Colonic mucosa (tissue), 4 donors: ENCODE data around the gene BAZ2A. TPM values are rescaled to one million over a fixed set of nuclear protein-coding genes. Genes with fewer than 3 reads are reported as not detected.

Source experiments
- DNase-seq: peaks from one replicate; pipeline ENCODE4 v3.0.0-alpha.2; 2020
- H3K27ac ChIP-seq: fragments of 200-600 bp; one replicate; pipeline ENCODE4 v1.8.0; 2021
- H3K27me3 ChIP-seq: fragments of 200-600 bp; one replicate; pipeline ENCODE4 v1.8.0; 2021
- H3K36me3 ChIP-seq: fragments of 200-600 bp; one replicate; pipeline ENCODE4 v1.8.0; 2021
- H3K4me1 ChIP-seq: fragments of 200-600 bp; one replicate; pipeline ENCODE4 v1.8.0; 2021; ENCODE audit warnings: mild to moderate bottlenecking
- H3K4me3 ChIP-seq: fragments of 200-600 bp; one replicate; pipeline ENCODE4 v1.8.0; 2021
- H3K9ac ChIP-seq, 2 donors: one replicate each; pipeline ENCODE4 v1.7.0; 2013; ENCODE audit warnings: control low read depth in 2 of 2, low read depth in 2 of 2, low read length in 2 of 2
- H3K9me3 ChIP-seq: fragments of 200-600 bp; one replicate; pipeline ENCODE4 v1.8.0; 2021
- intact Hi-C: fragments of 100-400 bp; cut with DNase I; formaldehyde crosslinking; loops from one replicate; pipeline ENCODE4 v1.14.1; 2022
- total RNA-seq, 2 donors: library from RNA; stranded (reverse); fragmentation: NEBNext Ultra II Directional in 1 of 2; extraction: Animal tissue kit (Norgen Biotek cat#: 25700) in 1 of 2; gene quantifications; one replicate each; pipeline ENCODE4 v1.2.1, GENCODE V29; 2021
- TF ChIP-seq, protein P1 (sequence below): fragments of 200-600 bp; IDR thresholded peaks from one replicate; pipeline ENCODE4 v1.8.0; 2022; ENCODE audit warnings: antibody characterized with exemption, mild to moderate bottlenecking
- donor health status: healthy.
- donor health status: DM: no; HTN: no; CAD: no.
- donor health status: DM: no; HTN: no; CAD: no.

The BAZ2A gene
- total RNA-seq, 2 donors from 2014 or later: 85.8 to 99.2 TPM

DNA sequence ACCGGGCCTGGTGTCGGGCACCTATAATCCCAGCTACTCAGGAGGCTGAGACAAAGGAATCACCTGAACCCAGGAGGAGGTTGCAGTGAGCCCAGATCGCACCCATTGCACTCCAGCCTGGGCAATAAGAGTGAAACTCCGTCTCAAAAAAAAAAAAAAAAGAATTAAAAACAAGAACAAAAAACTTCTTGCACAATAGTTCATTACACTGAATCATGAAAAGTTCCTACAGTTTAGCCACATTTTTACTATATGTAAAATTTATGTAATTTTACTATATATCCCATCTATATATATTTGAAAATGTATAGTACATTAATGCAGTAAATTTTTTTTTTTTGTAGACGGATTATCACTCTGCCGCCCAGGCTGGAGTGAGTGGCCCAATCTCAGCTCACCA lies 11.1 kb upstream of the BAZ2A start:
- TF ChIP-seq, protein P1, sequence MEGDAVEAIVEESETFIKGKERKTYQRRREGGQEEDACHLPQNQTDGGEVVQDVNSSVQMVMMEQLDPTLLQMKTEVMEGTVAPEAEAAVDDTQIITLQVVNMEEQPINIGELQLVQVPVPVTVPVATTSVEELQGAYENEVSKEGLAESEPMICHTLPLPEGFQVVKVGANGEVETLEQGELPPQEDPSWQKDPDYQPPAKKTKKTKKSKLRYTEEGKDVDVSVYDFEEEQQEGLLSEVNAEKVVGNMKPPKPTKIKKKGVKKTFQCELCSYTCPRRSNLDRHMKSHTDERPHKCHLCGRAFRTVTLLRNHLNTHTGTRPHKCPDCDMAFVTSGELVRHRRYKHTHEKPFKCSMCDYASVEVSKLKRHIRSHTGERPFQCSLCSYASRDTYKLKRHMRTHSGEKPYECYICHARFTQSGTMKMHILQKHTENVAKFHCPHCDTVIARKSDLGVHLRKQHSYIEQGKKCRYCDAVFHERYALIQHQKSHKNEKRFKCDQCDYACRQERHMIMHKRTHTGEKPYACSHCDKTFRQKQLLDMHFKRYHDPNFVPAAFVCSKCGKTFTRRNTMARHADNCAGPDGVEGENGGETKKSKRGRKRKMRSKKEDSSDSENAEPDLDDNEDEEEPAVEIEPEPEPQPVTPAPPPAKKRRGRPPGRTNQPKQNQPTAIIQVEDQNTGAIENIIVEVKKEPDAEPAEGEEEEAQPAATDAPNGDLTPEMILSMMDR: no peak
- Histone ChIP-seq H3K4me3 (no peak overlapping the region), H3K36me3 (peaks cover 22% of the 10 kb centered on the region), H3K27me3 (no peaks in the 10 kb centered on the region), H3K27ac (no peak overlapping the region), H3K4me1 (peaks cover 5% of the 10 kb centered on the region), H3K9me3 (no peaks in the 10 kb centered on the region), H3K9ac (no peak overlapping the region)
- intact Hi-C loops: loop anchor here (10.0 kb wide), 1 partner anchor 84 kb away; the partner anchor contains the start of gene NACA
- no peak for DNase-seq

DNA sequence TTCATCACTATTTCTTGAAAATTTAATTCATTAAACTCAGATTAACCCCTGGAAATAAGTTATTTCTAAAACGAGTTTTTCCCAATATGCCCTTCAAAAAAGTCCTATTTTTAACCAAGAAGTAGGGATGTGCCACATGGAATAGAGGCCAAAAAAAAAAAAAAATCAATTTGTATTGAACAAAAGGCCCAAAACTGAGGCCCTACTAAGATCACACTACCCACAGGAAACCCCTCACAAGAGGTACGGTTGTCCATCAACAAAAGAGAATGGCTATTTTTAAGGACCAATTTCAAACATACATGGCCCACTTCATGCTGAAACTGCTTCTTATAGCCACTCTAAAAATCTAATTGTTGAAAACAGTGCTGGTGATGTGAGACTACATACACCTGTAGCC lies 7.5 kb upstream of the BAZ2A start:
- Histone ChIP-seq H3K9me3 (no peaks in the 10 kb centered on the region), H3K4me1 (peaks cover 11% of the 10 kb centered on the region), H3K4me3 (no peak overlapping the region), H3K27ac (peak overlapping the region; percentile 99), H3K9ac (peak overlapping the region in 1 of 2 donors; percentile 85), H3K27me3 (no peaks in the 10 kb centered on the region), H3K36me3 (peaks cover 22% of the 10 kb centered on the region)
- DNase-seq: no peak
- TF ChIP-seq, protein P1: no peak
- intact Hi-C loops: loop anchor here (5.0 kb wide), 1 partner anchor 50 kb away; the partner anchor contains the start of gene PTGES3

DNA sequence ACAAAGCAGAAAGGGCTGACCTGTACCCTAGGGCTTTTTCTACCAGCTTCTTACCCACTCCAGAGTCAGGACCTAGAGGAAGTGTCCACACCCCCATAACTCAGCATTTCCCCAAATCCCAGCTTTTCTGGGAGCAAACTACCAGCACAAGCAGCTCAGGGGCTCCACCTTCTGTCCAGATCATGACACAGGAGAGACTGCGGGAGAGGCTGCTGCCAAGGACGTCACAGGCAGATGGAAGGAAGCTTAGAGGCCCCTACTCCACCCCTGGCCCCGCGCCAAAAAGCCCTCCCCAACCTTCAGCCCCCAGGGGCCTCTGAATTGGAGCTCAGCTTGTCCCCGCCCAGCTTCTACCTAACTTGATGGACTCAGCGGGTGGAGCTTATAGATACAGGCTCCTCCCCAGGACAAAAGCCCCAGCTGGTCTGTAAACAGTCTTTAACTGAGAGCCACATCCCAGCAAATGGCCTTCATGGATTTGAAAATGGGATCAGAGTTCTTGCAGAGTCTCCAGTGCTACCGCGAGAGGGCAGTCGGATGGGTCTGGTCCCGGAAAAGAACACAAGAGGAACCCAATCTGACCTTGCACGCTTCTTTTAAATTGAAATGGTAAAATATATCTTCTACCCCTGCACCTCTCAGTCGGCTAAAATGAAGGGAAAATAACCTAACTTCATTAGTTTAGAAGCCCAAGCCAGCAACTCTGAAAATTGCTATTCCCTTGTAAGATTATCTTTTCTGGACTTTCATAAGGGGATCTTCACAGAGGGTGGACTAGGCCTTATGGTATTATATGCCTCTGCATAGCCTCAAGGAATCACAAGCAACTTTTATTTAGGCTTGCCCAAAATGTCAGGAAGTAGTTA lies 6.8 kb upstream of the BAZ2A start:
- no peaks in the 10 kb centered on the region for H3K27me3 ChIP-seq
- peaks cover 22% of the 10 kb centered on the region for H3K36me3 ChIP-seq
- H3K4me3 ChIP-seq: peak overlapping the region; percentile 79
- H3K9me3 ChIP-seq: no peaks in the 10 kb centered on the region
- TF ChIP-seq, protein P1: peak; percentile 43
- peak; percentile 100 for DNase-seq
- peak overlapping the region; percentile 64 to 85 for H3K9ac ChIP-seq
- peaks cover 17% of the 10 kb centered on the region for H3K4me1 ChIP-seq
- H3K27ac ChIP-seq: peak overlapping the region; percentile 99
- intact Hi-C loops: loop anchor here (5.0 kb wide), 1 partner anchor 50 kb away; the partner anchor contains the start of gene PTGES3

DNA sequence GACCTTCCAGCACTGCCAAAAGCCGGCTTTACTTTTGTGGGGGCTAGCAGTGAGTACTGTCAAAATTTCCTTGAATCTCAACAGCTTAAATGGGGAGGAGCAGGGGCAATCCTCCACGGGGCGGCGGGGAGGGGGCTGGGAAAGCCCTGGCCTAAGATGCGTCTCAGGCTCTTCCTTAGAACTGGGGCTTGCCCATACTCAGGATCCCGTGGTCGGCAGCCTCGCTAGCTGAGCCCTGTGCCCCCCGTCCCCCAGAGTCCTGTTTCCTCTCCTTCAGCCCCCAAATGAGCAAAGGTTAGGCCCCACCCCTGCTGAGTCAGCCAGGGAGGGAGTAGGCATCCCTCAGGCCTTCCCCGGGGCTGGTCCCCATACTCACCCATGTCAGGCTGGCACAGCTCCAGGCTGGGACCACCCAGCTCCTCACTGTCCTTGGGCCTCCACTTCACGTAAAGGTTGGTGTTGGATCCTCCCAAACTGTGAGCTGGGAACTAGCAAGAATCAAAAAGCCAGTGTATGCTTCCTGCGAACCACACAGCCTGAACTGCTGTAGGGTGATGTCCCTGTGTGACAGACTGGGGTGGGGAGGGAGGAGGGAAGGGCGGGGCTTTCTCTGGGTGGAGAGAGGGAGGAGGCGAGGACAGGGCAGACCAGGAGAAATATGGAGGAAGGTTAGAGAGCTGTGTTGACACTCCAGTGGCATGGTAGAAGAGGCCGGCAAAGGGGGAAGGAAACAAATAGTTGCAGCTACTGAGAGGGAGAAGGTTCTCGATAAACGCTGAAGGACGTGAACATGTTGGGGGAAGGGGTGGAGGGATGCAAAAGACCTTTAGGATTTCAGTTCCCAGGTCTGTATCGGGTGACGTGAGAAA lies 5.9 kb upstream of the BAZ2A start:
- Histone ChIP-seq H3K27ac (peak overlapping the region; percentile 99), H3K27me3 (no peaks in the 10 kb centered on the region), H3K4me3 (peak overlapping the region; percentile 79), H3K4me1 (peaks cover 20% of the 10 kb centered on the region), H3K9me3 (no peaks in the 10 kb centered on the region), H3K9ac (peak overlapping the region; percentile 85 to 96), H3K36me3 (peaks cover 16% of the 10 kb centered on the region)
- TF ChIP-seq, protein P1: no peak
- DNase-seq: peak; percentile 97
- intact Hi-C loops: loop anchor here (5.0 kb wide), 1 partner anchor 51 kb away; the partner anchor contains the start of gene PTGES3
